ENCODE data around the gene STIM2.

Gene STIM2

GRCh38 chr4:26900765-26901164 is 40.1 kb downstream of the STIM2 start:
- DNase-seq (ENCODE audit: low read depth): no peak

- DNase-seq (ENCODE audit: low read depth): no peak
Observed at GRCh38 chr4:26905172-26905571, 44.5 kb downstream of the STIM2 start.

- DNase-seq (ENCODE audit: low read depth): no peak
Observed at GRCh38 chr4:26907731-26908599, 47.3 kb downstream of the STIM2 start.

GRCh38 chr4:26909369-26909768 is 48.7 kb downstream of the STIM2 start:
- no peak for DNase-seq (ENCODE audit: low read depth)

- no peak for DNase-seq (ENCODE audit: low read depth)
Observed at GRCh38 chr4:26911254-26911653, 50.6 kb downstream of the STIM2 start.

- DNase-seq (ENCODE audit: low read depth): no peak
Observed at GRCh38 chr4:26912069-26912468, 51.4 kb downstream of the STIM2 start.

GRCh38 chr4:26912810-26913209 is 52.2 kb downstream of the STIM2 start:
- DNase-seq (ENCODE audit: low read depth): no peak

GRCh38 chr4:26916195-26916594 is 55.6 kb downstream of the STIM2 start:
- DNase-seq (ENCODE audit: low read depth): no peak

GRCh38 chr4:26930964-26931363 is 70.3 kb downstream of the STIM2 start:
- DNase-seq (ENCODE audit: low read depth): no peak

GRCh38 chr4:26931451-26931850 is 70.8 kb downstream of the STIM2 start:
- DNase-seq (ENCODE audit: low read depth): no peak

- DNase-seq (ENCODE audit: low read depth): no peak
Observed at GRCh38 chr4:26931966-26932365, 71.3 kb downstream of the STIM2 start.

GRCh38 chr4:26935397-26935796 is 74.8 kb downstream of the STIM2 start:
- no peak for DNase-seq (ENCODE audit: low read depth)

- DNase-seq (ENCODE audit: low read depth): no peak
Observed at GRCh38 chr4:26936284-26937065, 75.8 kb downstream of the STIM2 start.

- no peak for DNase-seq (ENCODE audit: low read depth)
Observed at GRCh38 chr4:26937139-26937538, 76.5 kb downstream of the STIM2 start.

- no peak for DNase-seq (ENCODE audit: low read depth)
Observed at GRCh38 chr4:26937567-26937966, 76.9 kb downstream of the STIM2 start.

GRCh38 chr4:26938516-26938915 is 77.9 kb downstream of the STIM2 start:
- DNase-seq (ENCODE audit: low read depth): no peak

GRCh38 chr4:26941951-26942350 is 81.3 kb downstream of the STIM2 start:
- DNase-seq (ENCODE audit: low read depth): no peak

- no peak for DNase-seq (ENCODE audit: low read depth)
Observed at GRCh38 chr4:26942871-26943270, 82.2 kb downstream of the STIM2 start.

- no peak for DNase-seq (ENCODE audit: low read depth)
Observed at GRCh38 chr4:26943391-26943790, 82.8 kb downstream of the STIM2 start.

GRCh38 chr4:26945794-26946193 is 85.2 kb downstream of the STIM2 start:
- DNase-seq (ENCODE audit: low read depth): no peak

- no peak for DNase-seq (ENCODE audit: low read depth)
Observed at GRCh38 chr4:26947318-26947717, 86.7 kb downstream of the STIM2 start.

GRCh38 chr4:26950446-26950845 is 89.8 kb downstream of the STIM2 start:
- DNase-seq (ENCODE audit: low read depth): no peak

- no peak for DNase-seq (ENCODE audit: low read depth)
Observed at GRCh38 chr4:26952891-26953290, 92.2 kb downstream of the STIM2 start.
